Body of pancreas (tissue), 4 donors: ENCODE data around the gene PGLYRP2. TPM values are rescaled to one million over a fixed set of nuclear protein-coding genes. Genes with fewer than 3 reads are reported as not detected.

Experiments
- ATAC-seq: fragments of 150-250 bp; one replicate; pipeline ENCODE4 v1.9.1; 2016
- DNase-seq, 4 donors: peaks; one replicate each; pipeline ENCODE4 v3.0.0-alpha.2; 2019
- H3K27ac ChIP-seq, 4 donors: fragments of 200-600 bp; sonication (generic); 1 replicate in 3 of 4; 2 replicates in 1 of 4; pipeline versions ENCODE4 v1.5.1 to v1.6.1; 2016 to 2019; ENCODE audit warnings: mild to moderate bottlenecking in 1 of 4, mixed read lengths in 1 of 4, moderate library complexity in 1 of 4
- H3K27me3 ChIP-seq, 2 donors: fragments of 200-600 bp; sonication (generic); one replicate each; pipeline ENCODE4 v1.6.0; 2016; ENCODE audit warnings: mild to moderate bottlenecking in 1 of 2
- H3K36me3 ChIP-seq, 2 donors: fragments of 200-600 bp; sonication (generic); replicated peaks in 1 of 2; 2 replicates each; pipeline ENCODE4 v1.5.1; 2016; ENCODE audit warnings: low read depth in 2 of 2; ENCODE audit not compliant: insufficient read depth in 1 of 2
- H3K4me1 ChIP-seq: fragments of 200-600 bp; sonication (generic); one replicate; pipeline ENCODE4 v1.6.0; 2016
- H3K4me3 ChIP-seq, 2 donors: fragments of 200-600 bp; sonication (generic); 1 replicate in 1 of 2; 2 replicates in 1 of 2; pipeline ENCODE4 v1.5.1; 2016 to 2019
- H3K9me3 ChIP-seq, 3 donors: fragments of 200-600 bp; sonication (generic); 1 replicate in 2 of 3; 2 replicates in 1 of 3; pipeline ENCODE4 v1.5.1; 2016
- POLR2A ChIP-seq, 3 donors: fragments of 450-650 bp; IDR thresholded peaks; one replicate each; pipeline ENCODE4 v1.6.1; 2016; ENCODE audit warnings: antibody characterized with exemption in 3 of 3, mild to moderate bottlenecking in 2 of 3
- WGBS, 2 donors: methylation state at CpG; one replicate each; pipeline ENCODE4 v1.1.5; 2017; 5-methylcytosine and 5-hydroxymethylcytosine counted together
- intact Hi-C: fragments of 100-400 bp; cut with DNase I; formaldehyde crosslinking; loops from one replicate; pipeline ENCODE4 v1.15.1; 2023
- total RNA-seq, 2 donors: library from RNA; depleted of rRNA; stranded (reverse); fragments of >200 nt; gene quantifications; one replicate each; pipeline ENCODE4 v1.1.0, GENCODE V29; 2016
- TF ChIP-seq, protein P1 (sequence below), 7 experiments: fragments of 450-650 bp in 4 of 7; fragments of 200-600 bp in 3 of 7; sonication (generic) in 3 of 7; IDR thresholded peaks; one replicate each; pipeline ENCODE4 v1.5.1; 2016 to 2019; ENCODE audit warnings: antibody characterized with exemption in 7 of 7

Gene PGLYRP2
- total RNA-seq, 2 donors from 2014 or later, result not detected

DNA sequence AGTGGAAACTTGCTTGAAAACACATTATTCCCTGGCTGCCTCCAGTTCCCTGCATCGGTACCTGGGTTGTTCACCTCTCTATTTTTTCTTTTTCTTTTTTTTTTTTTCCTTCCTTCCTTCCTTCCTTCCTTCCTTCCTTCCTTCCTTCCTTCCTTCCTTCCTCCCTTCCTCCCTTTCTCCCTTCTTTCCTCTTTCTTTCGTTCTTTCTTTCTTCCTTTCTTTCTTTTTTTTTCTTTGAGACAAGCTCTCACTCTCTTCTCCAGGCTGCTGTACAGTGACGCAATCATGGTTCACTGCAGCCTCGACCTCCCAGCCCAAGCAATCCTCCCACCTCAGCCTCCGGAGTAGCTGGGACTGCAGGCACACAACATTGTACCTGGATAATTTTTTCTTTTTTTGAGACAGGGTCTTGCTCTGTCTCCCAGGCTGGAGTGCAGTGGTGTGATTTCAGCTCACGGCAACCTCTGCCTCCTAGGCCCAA is 11.5 kb downstream of the PGLYRP2 start:
- 72 to 83% methylated on average over 5 to 6 of the region's 6 CpGs for WGBS, 2 donors
- intact Hi-C loops, result no loop called here
- TF ChIP-seq, protein P1, sequence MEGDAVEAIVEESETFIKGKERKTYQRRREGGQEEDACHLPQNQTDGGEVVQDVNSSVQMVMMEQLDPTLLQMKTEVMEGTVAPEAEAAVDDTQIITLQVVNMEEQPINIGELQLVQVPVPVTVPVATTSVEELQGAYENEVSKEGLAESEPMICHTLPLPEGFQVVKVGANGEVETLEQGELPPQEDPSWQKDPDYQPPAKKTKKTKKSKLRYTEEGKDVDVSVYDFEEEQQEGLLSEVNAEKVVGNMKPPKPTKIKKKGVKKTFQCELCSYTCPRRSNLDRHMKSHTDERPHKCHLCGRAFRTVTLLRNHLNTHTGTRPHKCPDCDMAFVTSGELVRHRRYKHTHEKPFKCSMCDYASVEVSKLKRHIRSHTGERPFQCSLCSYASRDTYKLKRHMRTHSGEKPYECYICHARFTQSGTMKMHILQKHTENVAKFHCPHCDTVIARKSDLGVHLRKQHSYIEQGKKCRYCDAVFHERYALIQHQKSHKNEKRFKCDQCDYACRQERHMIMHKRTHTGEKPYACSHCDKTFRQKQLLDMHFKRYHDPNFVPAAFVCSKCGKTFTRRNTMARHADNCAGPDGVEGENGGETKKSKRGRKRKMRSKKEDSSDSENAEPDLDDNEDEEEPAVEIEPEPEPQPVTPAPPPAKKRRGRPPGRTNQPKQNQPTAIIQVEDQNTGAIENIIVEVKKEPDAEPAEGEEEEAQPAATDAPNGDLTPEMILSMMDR (IDR thresholded peaks at IDR 0.05), result no peak
- TF ChIP-seq POLR2A (IDR thresholded peaks at IDR 0.05), result no peak
- H3K27me3 ChIP-seq, result peaks cover 0 to 24% of the 10 kb centered on the region in 2 donors
- peaks cover 8% of the 10 kb centered on the region for H3K4me1 ChIP-seq
- ATAC-seq (no peak), DNase-seq (no peak)
- H3K9me3 ChIP-seq, result no peaks in the 10 kb centered on the region
- H3K27ac ChIP-seq, result no peak overlapping the region
- no peaks in the 10 kb centered on the region for H3K36me3 ChIP-seq
- no peak overlapping the region for H3K4me3 ChIP-seq

- no peaks in the 10 kb centered on the region for H3K36me3 ChIP-seq
- ATAC-seq (no peak), DNase-seq (no peak)
- peaks cover 0 to 24% of the 10 kb centered on the region in 2 donors for H3K27me3 ChIP-seq
- H3K4me1 ChIP-seq, result peaks cover 8% of the 10 kb centered on the region
- TF ChIP-seq POLR2A (IDR thresholded peaks at IDR 0.05), result no peak
- TF ChIP-seq, protein P1 (IDR thresholded peaks at IDR 0.05), result no peak
- H3K4me3 ChIP-seq, result no peak overlapping the region
- 29 to 46% methylated on average over 8 of the region's 8 CpGs for WGBS, 2 donors
- H3K27ac ChIP-seq, result no peak overlapping the region
- H3K9me3 ChIP-seq, result no peaks in the 10 kb centered on the region
- intact Hi-C loops, result no loop called here
These were observed 12.2 kb downstream of the PGLYRP2 start for GRCh38 chr19:15466851-15467733.

GRCh38 chr19:15464394-15465385 is 14.6 kb downstream of the PGLYRP2 start, which contains the start of gene RASAL3:
Gene RASAL3, minus strand, starts transcription at chr19:15464544. Its CDS starts 186 bp downstream, at chr19:15464358.
- peaks cover 0 to 15% of the 10 kb centered on the region in 2 donors for H3K27me3 ChIP-seq
- H3K4me1 ChIP-seq, result peaks cover 4% of the 10 kb centered on the region
- 29 to 30% methylated on average over 14 to 17 of the region's 17 CpGs for WGBS, 2 donors
- no peak for DNase-seq
- no peak for ATAC-seq
- H3K27ac ChIP-seq, result peak within 1 kb of the TSS in 2 of 4 donors; percentile 12 to 41
- no peaks in the 10 kb centered on the region for H3K9me3 ChIP-seq
- H3K36me3 ChIP-seq, result no peaks in the 10 kb centered on the region
- intact Hi-C loops, result no loop called here
- TF ChIP-seq, protein P1 (IDR thresholded peaks at IDR 0.05), result no peak
- no peak for TF ChIP-seq POLR2A (IDR thresholded peaks at IDR 0.05)
- H3K4me3 ChIP-seq, result peak within 1 kb of the TSS in 1 of 2 donors; percentile 6

DNA sequence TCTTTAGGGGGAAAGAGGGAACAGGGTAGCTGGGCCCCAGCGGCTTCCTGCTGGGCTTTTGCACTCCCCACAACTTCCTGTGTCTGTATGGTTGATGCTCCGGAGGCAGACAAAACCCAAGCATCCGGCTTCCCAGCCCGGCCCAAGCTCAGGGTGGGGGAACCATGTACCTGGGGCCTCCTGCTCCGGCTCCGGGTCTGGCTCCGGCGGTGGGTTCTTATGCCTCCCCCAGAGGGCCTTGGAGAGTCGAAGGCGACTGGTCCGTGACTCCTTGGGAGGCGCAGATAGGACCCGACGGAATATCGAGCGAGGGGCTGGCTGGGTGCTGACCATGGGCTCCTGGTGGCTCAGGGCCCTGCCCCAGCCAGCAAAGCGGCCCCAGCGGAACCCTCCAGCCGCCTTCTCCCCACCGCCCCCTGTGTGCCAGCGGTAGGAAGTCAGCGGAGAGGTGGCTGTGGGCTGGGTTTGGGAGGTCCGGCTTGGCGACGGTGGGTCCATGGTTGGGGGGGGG is 15.4 kb downstream of the PGLYRP2 start:
- Histone ChIP-seq H3K4me3 (peak overlapping the region in 1 of 2 donors; percentile 6), H3K36me3 (no peaks in the 10 kb centered on the region), H3K27ac (peak overlapping the region in 2 of 4 donors; percentile 12 to 41), H3K4me1 (no peaks in the 10 kb centered on the region), H3K9me3 (no peaks in the 10 kb centered on the region), H3K27me3 (peaks cover 0 to 9% of the 10 kb centered on the region in 2 donors)
- TF ChIP-seq, protein P1 (IDR thresholded peaks at IDR 0.05), result no peak
- TF ChIP-seq POLR2A (IDR thresholded peaks at IDR 0.05), result no peak
- WGBS, 2 donors, result 32% methylated on average over 17 of the region's 25 CpGs; no CpG with 5 or more reads in 1 of the 2 donors
- no peak for ATAC-seq
- intact Hi-C loops, result no loop called here
- no peak for DNase-seq
